ENCODE data around the gene SLC35F1.

The SLC35F1 gene

DNA sequence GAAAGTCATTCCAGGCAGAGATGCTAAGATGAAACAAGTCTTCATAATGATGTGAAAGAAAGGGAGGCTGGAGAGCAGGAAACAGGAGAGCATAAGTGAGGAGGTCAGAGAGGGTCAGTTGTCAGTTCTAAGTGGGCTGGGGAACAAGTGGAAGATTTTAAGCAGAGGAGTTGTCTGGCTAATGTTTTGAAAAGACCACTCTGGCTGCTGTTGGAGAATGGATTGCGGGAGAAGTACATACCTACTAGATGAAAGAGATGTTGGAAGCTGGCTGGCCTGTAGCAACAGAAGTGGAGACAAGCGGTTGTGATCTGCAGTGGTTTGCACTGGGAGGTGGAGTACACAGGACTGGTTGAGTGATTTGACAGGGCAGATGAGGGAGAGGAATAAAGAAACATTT is 10.1 kb downstream of the SLC35F1 start:
- no peak overlapping the region for H3K4me2 ChIP-seq (ENCODE audit: low read length)
- no peaks in the 10 kb centered on the region for H4K20me1 ChIP-seq (ENCODE audit: insufficient read depth, low read length)
- peaks cover 5% of the 10 kb centered on the region for H3K4me1 ChIP-seq (ENCODE audit: low read length)
- no peaks in the 10 kb centered on the region for H3K9me3 ChIP-seq (ENCODE audit: insufficient read depth, low read length)
- no peaks in the 10 kb centered on the region for H3K36me3 ChIP-seq (replicated peaks; ENCODE audit: low read depth, low read length)
- H3K27me3 ChIP-seq (ENCODE audit: low read depth, low read length) = no peaks in the 10 kb centered on the region
- H3K79me2 ChIP-seq (ENCODE audit: low read length) = no peaks in the 10 kb centered on the region
- no peak overlapping the region for H3K27ac ChIP-seq (ENCODE audit: low read length)
- H3K9ac ChIP-seq (ENCODE audit: low read length) = no peak overlapping the region
- H3K4me3 ChIP-seq (ENCODE audit: low read length) = no peak overlapping the region
- no peak overlapping the region for H2AFZ ChIP-seq (ENCODE audit: low read depth, low read length)
- TF ChIP-seq, protein P1, sequence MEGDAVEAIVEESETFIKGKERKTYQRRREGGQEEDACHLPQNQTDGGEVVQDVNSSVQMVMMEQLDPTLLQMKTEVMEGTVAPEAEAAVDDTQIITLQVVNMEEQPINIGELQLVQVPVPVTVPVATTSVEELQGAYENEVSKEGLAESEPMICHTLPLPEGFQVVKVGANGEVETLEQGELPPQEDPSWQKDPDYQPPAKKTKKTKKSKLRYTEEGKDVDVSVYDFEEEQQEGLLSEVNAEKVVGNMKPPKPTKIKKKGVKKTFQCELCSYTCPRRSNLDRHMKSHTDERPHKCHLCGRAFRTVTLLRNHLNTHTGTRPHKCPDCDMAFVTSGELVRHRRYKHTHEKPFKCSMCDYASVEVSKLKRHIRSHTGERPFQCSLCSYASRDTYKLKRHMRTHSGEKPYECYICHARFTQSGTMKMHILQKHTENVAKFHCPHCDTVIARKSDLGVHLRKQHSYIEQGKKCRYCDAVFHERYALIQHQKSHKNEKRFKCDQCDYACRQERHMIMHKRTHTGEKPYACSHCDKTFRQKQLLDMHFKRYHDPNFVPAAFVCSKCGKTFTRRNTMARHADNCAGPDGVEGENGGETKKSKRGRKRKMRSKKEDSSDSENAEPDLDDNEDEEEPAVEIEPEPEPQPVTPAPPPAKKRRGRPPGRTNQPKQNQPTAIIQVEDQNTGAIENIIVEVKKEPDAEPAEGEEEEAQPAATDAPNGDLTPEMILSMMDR (IDR thresholded peaks at IDR 0.05; ENCODE audit: low read depth, low read length) = no peak
- no peak for TF ChIP-seq EZH2phosphoT487 (IDR thresholded peaks at IDR 0.05; ENCODE audit: low read depth)

DNA sequence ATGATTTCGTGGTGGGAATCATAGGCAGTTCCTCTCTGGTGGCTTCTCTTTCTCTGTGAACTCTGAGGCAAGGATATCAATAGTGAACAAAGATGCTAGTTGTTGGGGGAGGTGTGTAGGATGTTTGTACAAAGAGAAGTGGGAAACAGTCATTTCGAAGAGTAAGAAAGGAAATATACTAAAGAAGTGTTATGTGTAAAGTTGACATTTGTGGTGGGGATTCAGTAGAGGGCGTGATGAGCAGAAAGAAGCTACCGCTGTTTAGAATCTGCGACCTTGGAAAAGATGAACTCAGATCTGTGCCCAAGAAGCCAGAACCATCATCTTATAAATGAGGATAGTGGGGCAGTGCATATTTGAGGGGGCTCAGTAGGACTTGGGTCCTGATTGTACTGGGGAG is 11.4 kb downstream of the SLC35F1 start:
- H3K4me1 ChIP-seq (ENCODE audit: low read length) = peaks cover 5% of the 10 kb centered on the region
- no peaks in the 10 kb centered on the region for H3K27me3 ChIP-seq (ENCODE audit: low read depth, low read length)
- no peak for TF ChIP-seq EZH2phosphoT487 (IDR thresholded peaks at IDR 0.05; ENCODE audit: low read depth)
- TF ChIP-seq, protein P1 (IDR thresholded peaks at IDR 0.05; ENCODE audit: low read depth, low read length) = peak; percentile 35
- H3K79me2 ChIP-seq (ENCODE audit: low read length) = no peaks in the 10 kb centered on the region
- H3K9me3 ChIP-seq (ENCODE audit: insufficient read depth, low read length) = no peaks in the 10 kb centered on the region
- H3K9ac ChIP-seq (ENCODE audit: low read length) = no peak overlapping the region
- H4K20me1 ChIP-seq (ENCODE audit: insufficient read depth, low read length) = no peaks in the 10 kb centered on the region
- H3K4me3 ChIP-seq (ENCODE audit: low read length) = no peak overlapping the region
- H3K4me2 ChIP-seq (ENCODE audit: low read length) = no peak overlapping the region; the same call in 1 of the 2 replicates
- H2AFZ ChIP-seq (ENCODE audit: low read depth, low read length) = no peak overlapping the region
- H3K27ac ChIP-seq (ENCODE audit: low read length) = no peak overlapping the region
- no peaks in the 10 kb centered on the region for H3K36me3 ChIP-seq (replicated peaks; ENCODE audit: low read depth, low read length)

DNA sequence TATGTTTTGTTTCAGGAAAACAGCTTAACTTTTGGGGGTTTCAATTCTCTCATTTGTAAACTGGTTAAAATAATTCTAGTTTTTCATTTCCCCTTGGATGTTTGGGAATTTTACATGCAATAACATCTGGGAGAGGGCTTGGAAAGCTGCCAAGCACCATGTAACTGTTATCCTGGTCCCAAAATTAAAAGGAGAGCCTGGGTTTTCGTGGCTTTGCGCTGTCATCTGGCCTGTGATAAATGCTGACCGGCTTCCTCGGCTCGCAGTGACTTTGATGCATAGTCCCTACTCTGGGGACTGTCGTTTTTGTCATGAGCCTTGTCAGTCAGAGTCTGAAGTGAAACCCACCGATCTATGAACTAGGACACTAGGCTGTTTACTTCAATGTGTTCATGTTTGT is 12.2 kb downstream of the SLC35F1 start:
- Histone ChIP-seq H3K36me3 (replicated peaks; ENCODE audit: low read depth, low read length) (no peaks in the 10 kb centered on the region), H2AFZ (ENCODE audit: low read depth, low read length) (no peak overlapping the region), H3K9me3 (ENCODE audit: insufficient read depth, low read length) (no peaks in the 10 kb centered on the region), H3K27ac (ENCODE audit: low read length) (no peak overlapping the region), H3K4me3 (ENCODE audit: low read length) (no peak overlapping the region), H3K79me2 (ENCODE audit: low read length) (no peaks in the 10 kb centered on the region), H3K27me3 (ENCODE audit: low read depth, low read length) (no peaks in the 10 kb centered on the region), H3K4me2 (ENCODE audit: low read length) (no peak overlapping the region), H4K20me1 (ENCODE audit: insufficient read depth, low read length) (no peaks in the 10 kb centered on the region), H3K4me1 (ENCODE audit: low read length) (peaks cover 5% of the 10 kb centered on the region), H3K9ac (ENCODE audit: low read length) (no peak overlapping the region)
- TF ChIP-seq, protein P1 (IDR thresholded peaks at IDR 0.05; ENCODE audit: low read depth, low read length) = no peak
- TF ChIP-seq EZH2phosphoT487 (IDR thresholded peaks at IDR 0.05; ENCODE audit: low read depth) = no peak

DNA sequence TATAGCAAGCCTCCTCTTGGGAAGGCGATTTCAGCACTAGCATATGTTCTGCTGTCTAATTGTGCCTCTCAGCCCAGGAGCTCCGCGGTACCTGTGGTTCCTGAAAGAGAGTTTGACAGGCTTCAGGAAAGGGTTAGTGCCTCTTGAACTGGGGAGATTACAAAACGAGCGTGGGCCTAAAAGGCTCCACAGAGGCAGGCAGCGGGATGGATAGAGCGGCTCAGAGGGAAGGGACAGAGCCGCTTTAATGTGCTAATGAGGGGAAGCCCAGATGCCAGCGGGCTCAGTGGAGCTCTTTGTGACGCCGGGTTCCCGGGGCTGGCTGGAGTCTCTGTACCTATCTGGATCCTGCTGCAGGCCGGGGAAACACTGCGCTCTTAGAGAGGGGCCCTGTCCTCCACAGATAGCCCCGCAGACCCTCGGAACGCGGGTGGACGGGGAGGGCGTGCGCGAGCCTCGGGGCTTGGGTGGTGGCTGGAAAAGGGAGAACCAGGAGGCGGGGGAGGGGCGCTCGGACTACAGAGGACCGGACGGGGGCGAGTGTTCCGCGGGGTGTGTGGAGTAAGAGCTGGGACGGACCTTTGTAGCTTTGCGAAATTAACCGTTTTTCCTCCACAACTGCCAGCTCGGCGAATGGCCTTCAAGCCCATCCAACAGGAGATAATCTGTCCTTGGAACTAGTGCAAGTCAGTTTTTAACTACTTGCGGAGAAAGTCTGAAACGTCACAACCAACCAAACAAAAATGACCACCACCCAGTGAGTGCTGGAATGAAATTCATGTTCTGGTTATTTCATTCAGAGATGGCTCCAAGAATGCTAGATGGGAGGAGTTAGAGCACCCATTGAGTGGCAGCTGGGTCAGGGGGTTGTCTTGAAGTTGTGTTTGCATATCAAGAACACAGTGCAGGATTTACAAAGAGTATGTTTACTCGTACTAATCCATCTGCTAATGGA is 13.0 kb downstream of the SLC35F1 start:
- Histone ChIP-seq H3K4me2 (ENCODE audit: low read length) (no peak overlapping the region), H3K27ac (ENCODE audit: low read length) (no peak overlapping the region)

More for the DNA sequence above, 13.0 kb downstream of the SLC35F1 start:
- no peaks in the 10 kb centered on the region for H3K27me3 ChIP-seq (ENCODE audit: low read depth, low read length)
- no peaks in the 10 kb centered on the region for H3K9me3 ChIP-seq (ENCODE audit: insufficient read depth, low read length)
- no peak overlapping the region for H2AFZ ChIP-seq (ENCODE audit: low read depth, low read length)
- H3K9ac ChIP-seq (ENCODE audit: low read length) = no peak overlapping the region
- H4K20me1 ChIP-seq (ENCODE audit: insufficient read depth, low read length) = no peaks in the 10 kb centered on the region
- no peaks in the 10 kb centered on the region for H3K79me2 ChIP-seq (ENCODE audit: low read length)
- H3K4me1 ChIP-seq (ENCODE audit: low read length) = peaks cover 5% of the 10 kb centered on the region
- no peak overlapping the region for H3K4me3 ChIP-seq (ENCODE audit: low read length)
- TF ChIP-seq EZH2phosphoT487 (IDR thresholded peaks at IDR 0.05; ENCODE audit: low read depth) = no peak
- TF ChIP-seq, protein P1 (IDR thresholded peaks at IDR 0.05; ENCODE audit: low read depth, low read length) = no peak
- H3K36me3 ChIP-seq (replicated peaks; ENCODE audit: low read depth, low read length) = no peaks in the 10 kb centered on the region
